Mammary epithelial cell (primary cell): ENCODE data around the gene SAP30.

ENCODE experiments used
- EZH2 ChIP-seq: IDR thresholded peaks from 2 replicates; pipeline ENCODE4 v1.6.1; 2012; ENCODE audit warnings: low read length, inconsistent platforms, borderline replicate concordance
- TF ChIP-seq, protein P1 (sequence below), 2 donors: IDR thresholded peaks in 1 of 2; conservative IDR thresholded peaks in 1 of 2; 2 replicates each; pipeline ENCODE4 v1.5.1; 2011 to 2012; ENCODE audit warnings: inconsistent platforms in 2 of 2, low read length in 2 of 2, mild to moderate bottlenecking in 2 of 2, control low read depth in 1 of 2, low read depth in 1 of 2; ENCODE audit not compliant: insufficient read depth in 1 of 2; ENCODE audit errors: extremely low read depth in 1 of 2

DNA sequence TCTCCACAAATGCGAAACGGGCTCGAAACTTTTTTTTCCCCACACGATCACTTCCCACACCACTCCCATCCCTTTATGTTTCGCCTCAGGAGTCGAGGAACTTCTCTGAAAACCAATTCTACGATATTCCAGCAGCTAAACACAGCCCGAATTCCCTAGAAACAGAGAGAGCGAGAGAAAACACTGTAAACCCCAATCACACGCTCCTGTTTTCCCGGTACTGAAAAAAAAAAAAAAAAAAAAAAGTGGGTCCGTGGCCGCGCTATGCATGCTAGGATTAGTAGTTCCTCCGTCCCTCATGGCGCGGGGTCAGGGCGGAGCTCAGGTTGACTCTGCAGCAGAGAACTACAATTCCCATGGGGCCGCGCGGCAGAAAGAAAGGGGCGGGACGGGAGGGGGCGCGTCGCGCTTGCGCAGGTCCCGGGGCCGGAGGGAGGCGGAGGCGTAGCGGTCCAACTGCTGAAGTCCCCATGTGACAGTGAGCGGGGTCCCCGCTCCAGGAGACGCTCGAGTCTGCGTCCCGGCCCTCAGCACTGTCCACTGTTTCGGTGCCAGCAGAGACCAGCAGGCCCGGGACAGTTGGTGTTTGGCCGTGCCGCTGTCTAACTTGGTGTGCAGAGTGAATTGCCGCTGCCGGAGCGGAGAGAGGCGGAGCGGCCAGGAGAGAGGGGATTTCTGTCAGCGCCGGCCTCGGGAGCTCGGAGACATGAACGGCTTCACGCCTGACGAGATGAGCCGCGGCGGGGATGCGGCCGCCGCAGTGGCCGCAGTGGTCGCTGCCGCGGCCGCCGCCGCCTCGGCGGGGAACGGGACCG is at the start of gene SAP30:
- TF ChIP-seq, protein P1, sequence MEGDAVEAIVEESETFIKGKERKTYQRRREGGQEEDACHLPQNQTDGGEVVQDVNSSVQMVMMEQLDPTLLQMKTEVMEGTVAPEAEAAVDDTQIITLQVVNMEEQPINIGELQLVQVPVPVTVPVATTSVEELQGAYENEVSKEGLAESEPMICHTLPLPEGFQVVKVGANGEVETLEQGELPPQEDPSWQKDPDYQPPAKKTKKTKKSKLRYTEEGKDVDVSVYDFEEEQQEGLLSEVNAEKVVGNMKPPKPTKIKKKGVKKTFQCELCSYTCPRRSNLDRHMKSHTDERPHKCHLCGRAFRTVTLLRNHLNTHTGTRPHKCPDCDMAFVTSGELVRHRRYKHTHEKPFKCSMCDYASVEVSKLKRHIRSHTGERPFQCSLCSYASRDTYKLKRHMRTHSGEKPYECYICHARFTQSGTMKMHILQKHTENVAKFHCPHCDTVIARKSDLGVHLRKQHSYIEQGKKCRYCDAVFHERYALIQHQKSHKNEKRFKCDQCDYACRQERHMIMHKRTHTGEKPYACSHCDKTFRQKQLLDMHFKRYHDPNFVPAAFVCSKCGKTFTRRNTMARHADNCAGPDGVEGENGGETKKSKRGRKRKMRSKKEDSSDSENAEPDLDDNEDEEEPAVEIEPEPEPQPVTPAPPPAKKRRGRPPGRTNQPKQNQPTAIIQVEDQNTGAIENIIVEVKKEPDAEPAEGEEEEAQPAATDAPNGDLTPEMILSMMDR (conservative IDR thresholded peaks at IDR 0.05 in 1 of 2, IDR thresholded peaks at IDR 0.05 in 1 of 2; ENCODE audit: extremely low read depth in 1 of 2, insufficient read depth in 1 of 2, low read depth in 1 of 2, low read length in 2 of 2): no peak
- TF ChIP-seq EZH2: no peak
